Endothelial cell of umbilical vein (primary cell): ENCODE data around the gene ARHGEF17. TPM values are rescaled to one million over a fixed set of nuclear protein-coding genes. Genes with fewer than 3 reads are reported as not detected.

Source experiments
- BruUV-seq: library from RNA; stranded (reverse); fragments of 400-500 nt; replicated peaks from 2 replicates; lab custom pipeline; 2021; lab: Mats Ljungman, UMichigan
- CTCF ChIA-PET: fragments of 300-600, 350-600 bp; sonication (Branson Sonifier 250); formaldehyde crosslinking; loops from one replicate; lab custom pipeline; 2021; ENCODE audit warnings: antibody characterized with exemption, inconsistent platforms; lab: Charles Lee
- POLR2A ChIA-PET: fragments of 300-600, 350-600 bp; sonication (Branson Sonifier 250); formaldehyde crosslinking; loops from one replicate; lab custom pipeline; 2021; ENCODE audit warnings: antibody characterized with exemption, inconsistent platforms; lab: Charles Lee
- DNase-seq: peaks from one replicate; pipeline ENCODE4 v3.0.0-alpha.2; 2011; ENCODE audit warnings: low read depth, low spot score
- FAIRE-seq: peaks from 2 replicates; lab custom pipeline; 2011; peaks lifted over from hg19 to GRCh38; lab: Jason Lieb, UNC
- H2AFZ ChIP-seq: 2 replicates; pipeline ENCODE4 v1.6.0; 2012; ENCODE audit warnings: low read depth, low read length, control low read depth, inconsistent platforms
- H3K27ac ChIP-seq: 2 replicates; pipeline ENCODE4 v1.5.1; 2011; ENCODE audit warnings: low read depth, mild to moderate bottlenecking, control low read depth, low read length, moderate library complexity; ENCODE audit not compliant: insufficient read depth
- H3K27me3 ChIP-seq, 2 experiments: 2 replicates each; pipeline versions ENCODE4 v1.6.0 to v1.6.1; 2011; ENCODE audit warnings: low read length in 2 of 2, mixed read lengths in 1 of 2; ENCODE audit not compliant: control insufficient read depth in 2 of 2, insufficient read depth in 2 of 2
- H3K36me3 ChIP-seq, 2 experiments: 2 replicates in 1 of 2; 3 replicates in 1 of 2; pipeline ENCODE4 v1.5.1; 2011; ENCODE audit warnings: low read length in 2 of 2, mild to moderate bottlenecking in 1 of 2, moderate library complexity in 1 of 2; ENCODE audit not compliant: control insufficient read depth in 2 of 2, insufficient read depth in 2 of 2; ENCODE audit errors: extremely low read depth in 1 of 2
- H3K4me1 ChIP-seq: 3 replicates; pipeline ENCODE4 v1.5.1; 2011; ENCODE audit warnings: mild to moderate bottlenecking, low read length; ENCODE audit not compliant: control insufficient read depth, insufficient read depth; ENCODE audit errors: extremely low read depth
- H3K4me2 ChIP-seq: 2 replicates; pipeline ENCODE4 v1.6.1; 2011; ENCODE audit warnings: low read length, control low read depth, mixed read lengths; ENCODE audit not compliant: insufficient read depth
- H3K4me3 ChIP-seq, 3 experiments: fragments of 200-600 bp in 1 of 3; sonication (generic), shearing (Covaris generic) in 1 of 3; replicated peaks in 1 of 3; 2 replicates each; pipeline ENCODE4 v1.5.1; 2011 to 2016; ENCODE audit warnings: control low read depth in 3 of 3, low read length in 3 of 3, mild to moderate bottlenecking in 2 of 3, inconsistent platforms in 1 of 3, low read depth in 1 of 3, moderate library complexity in 1 of 3; ENCODE audit not compliant: insufficient read depth in 1 of 3
- H3K79me2 ChIP-seq: 2 replicates; pipeline ENCODE4 v1.6.0; 2012; ENCODE audit warnings: low read length, inconsistent platforms; ENCODE audit not compliant: control insufficient read depth, insufficient read depth
- H3K9ac ChIP-seq: replicated peaks from 2 replicates; pipeline ENCODE3; 2011; ENCODE audit warnings: low read length, control low read depth; ENCODE audit not compliant: insufficient read depth; ENCODE audit errors: extremely low read depth
- H3K9me1 ChIP-seq: replicated peaks from 3 replicates; pipeline ENCODE4 v1.6.0; 2011; ENCODE audit warnings: mild to moderate bottlenecking, low read length; ENCODE audit not compliant: control insufficient read depth, insufficient read depth; ENCODE audit errors: extremely low read depth
- H3K9me3 ChIP-seq: replicated peaks from 2 replicates; pipeline ENCODE4 v1.5.1; 2012; ENCODE audit warnings: low read length, inconsistent platforms; ENCODE audit not compliant: control insufficient read depth, insufficient read depth
- H4K20me1 ChIP-seq: replicated peaks from 2 replicates; pipeline ENCODE3; 2011; ENCODE audit warnings: mild to moderate bottlenecking, low read length; ENCODE audit not compliant: control insufficient read depth, insufficient read depth; ENCODE audit errors: extremely low read depth
- EZH2 ChIP-seq: IDR thresholded peaks from 2 replicates; pipeline ENCODE4 v1.6.1; 2012; ENCODE audit warnings: borderline replicate concordance, low read depth, mild to moderate bottlenecking, moderate library complexity, low read length, inconsistent platforms; ENCODE audit not compliant: severe bottlenecking
- FOS ChIP-seq: IDR thresholded peaks from 2 replicates; pipeline ENCODE4 v1.6.1; 2011; ENCODE audit warnings: mild to moderate bottlenecking, low read length, moderate library complexity, borderline replicate concordance; ENCODE audit not compliant: insufficient read depth
- GATA2 ChIP-seq: IDR thresholded peaks from 2 replicates; pipeline ENCODE4 v1.7.0; 2011; ENCODE audit warnings: low read depth, mild to moderate bottlenecking, moderate library complexity, mixed read lengths, low read length; ENCODE audit not compliant: insufficient read length, insufficient read depth
- JUN ChIP-seq: IDR thresholded peaks from 2 replicates; pipeline ENCODE4 v1.6.1; 2011; ENCODE audit warnings: borderline replicate concordance, low read depth; ENCODE audit not compliant: insufficient read length, insufficient read depth
- MYC ChIP-seq: IDR thresholded peaks from one replicate; pipeline ENCODE4 v1.6.1; 2011; ENCODE audit warnings: mild to moderate bottlenecking, low read depth, low read length
- POLR2A ChIP-seq: IDR thresholded peaks from 2 replicates; pipeline ENCODE4 v1.6.1; 2012; ENCODE audit warnings: low read depth, mild to moderate bottlenecking, control low read depth, low read length
- POLR2AphosphoS5 ChIP-seq: IDR thresholded peaks from 2 replicates; pipeline ENCODE4 v1.6.1; 2012; ENCODE audit warnings: low read depth, mild to moderate bottlenecking, control low read depth, low read length, moderate library complexity; ENCODE audit not compliant: insufficient read depth
- dilution Hi-C: fragments of 300-500 bp; cut with MboI; formaldehyde crosslinking; loops from one replicate; pipeline ENCODE4 v1.15.0; 2019; ENCODE audit warnings: low sequenced_read_pairs; ENCODE audit not compliant: extremely low pct_ligation_motif_present
- intact Hi-C: fragments of 100-400 bp; cut with micrococcal nuclease; formaldehyde crosslinking; loops from one replicate; pipeline ENCODE4 v1.10.0; 2022
- polyA plus RNA-seq, 4 experiments: library from polyadenylated mRNA; depleted of rRNA in 3 of 4; stranded (reverse) in 3 of 4; unstranded in 1 of 4; fragments of >200 nt; gene quantifications; 2 replicates each; pipeline versions ENCODE4 v1.2.1 to v1.2.3, GENCODE V29; 2011 to 2012; ENCODE audit warnings: missing spikeins in 1 of 4
- total RNA-seq: library from RNA; stranded (reverse); gene quantifications from 2 replicates; pipeline ENCODE4 v1.2.3, GENCODE V29; 2021
- TF ChIP-seq, protein P1 (sequence below): IDR thresholded peaks from 2 replicates; pipeline ENCODE4 v1.6.1; 2011; ENCODE audit not compliant: insufficient read depth, insufficient read length
- TF ChIP-seq, protein P2 (sequence below), 2 donors: IDR thresholded peaks; 1 replicate in 1 of 2; 2 replicates in 1 of 2; pipeline ENCODE4 v1.5.1; 2011; ENCODE audit warnings: low read length in 2 of 2, mild to moderate bottlenecking in 2 of 2, moderate library complexity in 2 of 2, control low read depth in 1 of 2, inconsistent platforms in 1 of 2, low read depth in 1 of 2; ENCODE audit not compliant: insufficient read depth in 1 of 2; ENCODE audit errors: extremely low read depth in 1 of 2

Gene ARHGEF17
- total and polyA plus RNA-seq, 2 donors (not counting 3 experiments of a cell fraction or from before 2014, with no cell fraction given) = 74.9 to 89.9 TPM

DNA sequence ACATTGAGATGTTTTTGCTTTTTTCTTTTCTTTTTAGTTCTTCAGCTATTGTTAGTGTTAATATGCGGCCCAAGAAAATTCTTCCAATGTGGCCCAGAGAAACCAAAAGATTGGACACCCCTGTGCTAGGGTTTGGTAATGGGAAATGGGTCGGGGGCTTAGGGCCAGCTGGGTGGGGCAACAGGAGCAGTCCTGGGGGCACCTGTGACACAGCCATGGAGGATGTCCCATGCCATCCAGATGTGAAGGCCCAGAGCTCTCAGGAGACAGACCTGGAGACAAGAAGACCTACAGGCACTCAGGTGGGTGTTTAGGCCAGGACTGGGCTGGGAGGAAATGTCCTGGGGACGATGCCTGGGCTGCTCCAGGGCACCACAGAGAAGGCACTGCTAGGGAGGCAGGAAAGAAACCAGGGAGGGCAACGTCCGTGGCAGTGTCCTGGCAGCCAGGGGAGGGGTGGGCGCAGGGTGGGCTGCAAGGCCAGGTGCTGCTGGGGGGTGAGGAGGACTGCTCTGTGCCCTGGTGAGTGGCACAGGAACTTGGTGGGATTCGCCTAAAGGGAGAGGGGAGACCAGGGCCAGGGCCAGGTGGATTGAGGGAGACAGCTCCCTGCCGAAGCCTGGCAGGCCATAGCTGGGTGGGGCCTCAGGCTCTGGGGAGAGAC lies 89.5 kb downstream of the ARHGEF17 start:
- no peak overlapping the region for H3K4me2 ChIP-seq
- no peaks in the 10 kb centered on the region for H3K79me2 ChIP-seq
- dilution Hi-C loops = no loop called here
- H3K36me3 ChIP-seq = peaks cover 2 to 9% of the 10 kb centered on the region in 2 experiments
- no peak overlapping the region for H3K4me3 ChIP-seq
- no peak overlapping the region for H3K9ac ChIP-seq
- no peak overlapping the region for H3K27ac ChIP-seq
- POLR2A ChIA-PET = no interaction called here
- no peak for DNase-seq
- TF ChIP-seq POLR2A = no peak
- no peak for TF ChIP-seq GATA2
- no peak for TF ChIP-seq MYC
- TF ChIP-seq, protein P1, sequence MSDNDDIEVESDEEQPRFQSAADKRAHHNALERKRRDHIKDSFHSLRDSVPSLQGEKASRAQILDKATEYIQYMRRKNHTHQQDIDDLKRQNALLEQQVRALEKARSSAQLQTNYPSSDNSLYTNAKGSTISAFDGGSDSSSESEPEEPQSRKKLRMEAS = no peak
- TF ChIP-seq FOS = no peak
- no peak for TF ChIP-seq POLR2AphosphoS5
- TF ChIP-seq, protein P2, sequence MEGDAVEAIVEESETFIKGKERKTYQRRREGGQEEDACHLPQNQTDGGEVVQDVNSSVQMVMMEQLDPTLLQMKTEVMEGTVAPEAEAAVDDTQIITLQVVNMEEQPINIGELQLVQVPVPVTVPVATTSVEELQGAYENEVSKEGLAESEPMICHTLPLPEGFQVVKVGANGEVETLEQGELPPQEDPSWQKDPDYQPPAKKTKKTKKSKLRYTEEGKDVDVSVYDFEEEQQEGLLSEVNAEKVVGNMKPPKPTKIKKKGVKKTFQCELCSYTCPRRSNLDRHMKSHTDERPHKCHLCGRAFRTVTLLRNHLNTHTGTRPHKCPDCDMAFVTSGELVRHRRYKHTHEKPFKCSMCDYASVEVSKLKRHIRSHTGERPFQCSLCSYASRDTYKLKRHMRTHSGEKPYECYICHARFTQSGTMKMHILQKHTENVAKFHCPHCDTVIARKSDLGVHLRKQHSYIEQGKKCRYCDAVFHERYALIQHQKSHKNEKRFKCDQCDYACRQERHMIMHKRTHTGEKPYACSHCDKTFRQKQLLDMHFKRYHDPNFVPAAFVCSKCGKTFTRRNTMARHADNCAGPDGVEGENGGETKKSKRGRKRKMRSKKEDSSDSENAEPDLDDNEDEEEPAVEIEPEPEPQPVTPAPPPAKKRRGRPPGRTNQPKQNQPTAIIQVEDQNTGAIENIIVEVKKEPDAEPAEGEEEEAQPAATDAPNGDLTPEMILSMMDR (IDR thresholded peaks at IDR 0.05; ENCODE audit: extremely low read depth in 1 of 2, insufficient read depth in 1 of 2, low read depth in 1 of 2, low read length in 2 of 2) = no peak
- TF ChIP-seq EZH2 = no peak
- TF ChIP-seq JUN = no peak
- intact Hi-C loops = no loop called here
- H3K9me3 ChIP-seq = no peaks in the 10 kb centered on the region
- H4K20me1 ChIP-seq = no peaks in the 10 kb centered on the region
- H3K27me3 ChIP-seq = no peaks in the 10 kb centered on the region
- H2AFZ ChIP-seq = no peak overlapping the region
- no TSS peak for BruUV-seq
- no peak for FAIRE-seq
- H3K9me1 ChIP-seq = no peaks in the 10 kb centered on the region
- CTCF ChIA-PET = interaction anchor here (0.9 to 6.2 kb wide), 4 partner anchors 8 to 263 kb away, joined by 3 to 253 read pairs (median 7); no protein-coding TSS in a partner anchor
- H3K4me1 ChIP-seq = peaks cover 17% of the 10 kb centered on the region
